ENCODE data around the gene GFOD2.

The GFOD2 gene

DNA sequence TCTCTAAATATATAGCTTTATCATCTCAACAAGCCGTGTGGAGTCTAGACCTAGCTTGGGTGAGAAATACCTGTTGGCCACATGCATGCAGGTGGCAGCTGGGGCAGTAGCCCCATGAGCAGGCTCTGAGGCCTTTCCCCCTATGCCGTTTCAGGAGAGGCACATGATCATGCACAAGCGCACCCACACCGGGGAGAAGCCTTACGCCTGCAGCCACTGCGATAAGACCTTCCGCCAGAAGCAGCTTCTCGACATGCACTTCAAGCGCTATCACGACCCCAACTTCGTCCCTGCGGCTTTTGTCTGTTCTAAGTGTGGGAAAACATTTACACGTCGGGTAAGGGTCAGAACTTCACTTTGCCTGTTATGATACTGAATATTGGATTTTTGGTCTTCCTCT lies 90.9 kb downstream of the GFOD2 start:
- DNase-seq, result no peak
